GM12878 (cell line): Measurements from ENCODE around the gene PHYH. TPM values are rescaled to one million over a fixed set of nuclear protein-coding genes. Genes with fewer than 3 reads are reported as not detected.
"Not testable (repeated sequence)": the region's sequence is repeated elsewhere in the genome, so short reads cannot be mapped to it uniquely, and the experiment has no call there.

Experiments used
- ATAC-seq: fragments of 200-7000 bp; cut with Tn5 transposase; 3 replicates; pipeline ENCODE4 v1.9.1; 2020; ENCODE audit warnings: mild to moderate bottlenecking, moderate library complexity
- BruUV-seq: library from RNA; stranded (reverse); fragments of 400-500 nt; replicated peaks from 2 replicates; lab custom pipeline; 2021; lab: Mats Ljungman, UMichigan
- CTCF ChIA-PET: fragments of 300-600 bp; sonication (Branson Sonifier 250); formaldehyde crosslinking; extraction: SDS; loops from one replicate; lab custom pipeline; 2021; ENCODE audit warnings: inconsistent platforms; lab: Yijun Ruan, JAX
- POLR2A ChIA-PET: fragments of 350-600 bp; formaldehyde crosslinking; extraction: SDS; loops from one replicate; lab custom pipeline; 2021; ENCODE audit warnings: inconsistent platforms; lab: Charles Lee
- RAD21 ChIA-PET: fragments of 300-600 bp; sonication (Branson Sonifier 250); formaldehyde crosslinking; loops from one replicate; lab custom pipeline; 2023; ENCODE audit warnings: antibody characterized with exemption; ENCODE audit not compliant: unreplicated experiment; lab: Charles Lee
- SMC1A ChIA-PET: fragments of 300-600 bp; sonication (Branson Sonifier 250); formaldehyde crosslinking; loops from one replicate; lab custom pipeline; 2023; ENCODE audit not compliant: unreplicated experiment, uncharacterized antibody; lab: Charles Lee
- DNase-seq: peaks from one replicate; pipeline ENCODE4 v3.0.0-alpha.2; 2011; ENCODE audit warnings: low read depth, low spot score
- FAIRE-seq: peaks from 3 replicates; lab custom pipeline; 2011; peaks lifted over from hg19 to GRCh38; lab: Jason Lieb, UNC
- H2AFZ ChIP-seq: 2 replicates; pipeline ENCODE4 v1.6.0; 2011; ENCODE audit warnings: low read depth, low read length, control low read depth; ENCODE audit not compliant: control insufficient read depth
- H3K27ac ChIP-seq: 2 replicates; pipeline ENCODE4 v1.5.1; 2011; ENCODE audit warnings: control low read depth; ENCODE audit not compliant: control insufficient read depth, insufficient read depth
- H3K27me3 ChIP-seq, 2 experiments: replicated peaks in 1 of 2; 2 replicates each; pipeline versions ENCODE4 v1.6.0 to v1.6.1; 2011; ENCODE audit warnings: low read length in 1 of 2; ENCODE audit not compliant: control insufficient read depth in 2 of 2, insufficient read depth in 2 of 2
- H3K36me3 ChIP-seq, 2 experiments: 2 replicates each; pipeline ENCODE4 v1.5.1; 2011; ENCODE audit warnings: low read length in 1 of 2; ENCODE audit not compliant: control insufficient read depth in 2 of 2, insufficient read depth in 2 of 2
- H3K4me1 ChIP-seq: 2 replicates; pipeline ENCODE4 v1.6.1; 2011; ENCODE audit warnings: mild to moderate bottlenecking, low read length, moderate library complexity, mixed read lengths; ENCODE audit not compliant: control insufficient read depth, insufficient read depth
- H3K4me2 ChIP-seq: 2 replicates; pipeline ENCODE4 v1.6.0; 2011; ENCODE audit warnings: control low read depth; ENCODE audit not compliant: control insufficient read depth, insufficient read depth
- H3K4me3 ChIP-seq: fragments of 200-600 bp; sonication (generic); 2 replicates; pipeline ENCODE4 v1.5.1; 2016
- H3K79me2 ChIP-seq: 2 replicates; pipeline ENCODE4 v1.6.0; 2011; ENCODE audit warnings: low read length; ENCODE audit not compliant: control insufficient read depth, insufficient read depth
- H3K9ac ChIP-seq: 2 replicates; pipeline ENCODE4 v1.8.0; 2011; ENCODE audit warnings: low read length, control low read depth, mixed read lengths; ENCODE audit not compliant: control insufficient read depth, insufficient read depth
- H3K9me3 ChIP-seq: replicated peaks from 3 replicates; pipeline ENCODE4 v1.5.1; 2011; ENCODE audit warnings: mild to moderate bottlenecking, low read length; ENCODE audit not compliant: control insufficient read depth, insufficient read depth
- H4K20me1 ChIP-seq: 2 replicates; pipeline ENCODE4 v1.6.0; 2011; ENCODE audit not compliant: control insufficient read depth, insufficient read depth
- ASH2L ChIP-seq: fragments of 300-600, 200-600 bp; sonication (generic); IDR thresholded peaks from 2 replicates; pipeline ENCODE4 v1.6.1; 2017; ENCODE audit warnings: low read depth, mild to moderate bottlenecking, borderline replicate concordance
- FOXM1 ChIP-seq: IDR thresholded peaks from 2 replicates; pipeline ENCODE4 v1.6.1; 2012; ENCODE audit warnings: low read depth, mild to moderate bottlenecking, inconsistent platforms, low read length, moderate library complexity
- HSF1 ChIP-seq: fragments of 150-350 bp; IDR thresholded peaks from 2 replicates; pipeline ENCODE4 v1.6.1; 2014; ENCODE audit warnings: mild to moderate bottlenecking, low read depth, low read length
- MEF2A ChIP-seq: IDR thresholded peaks from 2 replicates; pipeline ENCODE4 v1.6.1; 2011; ENCODE audit warnings: low read depth, mild to moderate bottlenecking, low read length, moderate library complexity; ENCODE audit not compliant: insufficient read depth
- TCF12 ChIP-seq: IDR thresholded peaks from 2 replicates; pipeline ENCODE4 v1.6.1; 2011; ENCODE audit warnings: low read depth, mild to moderate bottlenecking, low read length
- WGBS: methylation state at CpG from one replicate; pipeline ENCODE4 v1.1.6; 2016; ENCODE audit warnings: low lambda C conversion rate; ENCODE audit not compliant: insufficient replicate concordance, insufficient coverage; ENCODE audit errors: missing lambda C conversion rate; 5-methylcytosine and 5-hydroxymethylcytosine counted together
- in situ Hi-C: fragments of 300-500 bp; cut with MboI; formaldehyde crosslinking; loops from 9 replicates; pipeline ENCODE4 v1.14.3; 2018; ENCODE audit warnings: mixed read lengths
- intact Hi-C: fragments of 100-400 bp; cut with micrococcal nuclease; formaldehyde crosslinking; loops from one replicate; pipeline ENCODE4 v1.14.2; 2022; ENCODE audit not compliant: unreplicated experiment
- polyA plus RNA-seq, 11 experiments: library from polyadenylated mRNA; depleted of rRNA in 4 of 11; unstranded in 6 of 11; stranded (reverse) in 5 of 11; fragments of >200 nt; fragmentation: Nextera tagmentation in 4 of 11; fragmentation: Illumina TruSeq in 1 of 11; extraction: Ambion mirVana in 4 of 11; extraction: Trizol in 1 of 11; gene quantifications; 1 replicate in 1 of 11; 2 replicates in 10 of 11; pipeline versions ENCODE4 v1.2.1 to v1.2.3, GENCODE V29; 2011 to 2016; ENCODE audit warnings: inconsistent platforms in 2 of 11, missing spikeins in 2 of 11, low read depth in 1 of 11
- total RNA-seq, 4 experiments: library from RNA; depleted of rRNA in 3 of 4; stranded (reverse); fragments of >200 nt in 3 of 4; fragmentation: Illumina TruSeq in 1 of 4; extraction: Trizol in 1 of 4; gene quantifications; 2 replicates each; pipeline versions ENCODE4 v1.2.1 to v1.2.3, GENCODE V29; 2013 to 2021

Gene PHYH
- total and polyA plus RNA-seq, 10 of the 15 experiments (the other 5 are each of a cell fraction or from before 2014, with no cell fraction given) = 3.2 to 10.3 (median 5.0) TPM

DNA sequence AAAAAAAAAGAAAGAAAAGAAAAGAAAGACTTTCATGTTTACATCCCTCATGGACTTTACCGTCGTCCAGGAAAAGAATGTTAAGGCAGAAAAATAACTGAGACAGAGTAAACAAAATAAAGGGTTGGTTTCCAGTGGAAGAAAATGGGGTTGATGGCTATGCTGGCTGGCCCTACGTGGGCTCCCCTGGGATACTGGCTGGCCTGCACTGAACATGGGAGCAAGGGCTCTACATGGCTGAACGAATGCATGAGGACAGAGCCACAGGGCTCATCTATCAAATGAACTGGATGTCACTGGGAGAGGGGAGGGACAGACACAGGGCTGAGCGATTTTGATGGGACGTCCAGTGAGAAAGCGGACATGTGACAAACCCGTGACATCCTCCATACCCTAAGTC is 63.2 kb downstream of the PHYH start (continued):
- TF ChIP-seq MEF2A (no peak), FOXM1 (no peak), ASH2L (no peak), TCF12 (no peak), HSF1 (no peak)

DNA sequence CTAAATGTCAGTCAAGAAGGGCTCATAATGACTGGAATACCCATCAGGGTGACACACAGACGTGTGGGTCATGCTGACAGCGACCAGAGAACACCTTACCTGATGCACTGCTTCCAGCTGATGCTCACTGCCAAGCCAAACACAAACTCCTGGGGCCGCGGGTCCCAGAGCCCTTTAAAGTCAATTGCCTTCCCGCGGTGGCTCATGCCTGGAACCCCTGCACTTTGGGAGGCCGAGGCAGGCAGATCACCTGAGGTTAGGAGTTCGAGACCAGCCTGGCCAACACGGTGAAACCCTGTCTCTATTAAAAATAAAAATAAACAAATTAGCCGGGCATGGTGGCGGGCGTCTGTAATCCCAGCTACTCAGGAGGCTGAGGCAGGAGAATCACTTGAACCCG is 65.1 kb downstream of the PHYH start:
- H3K27ac ChIP-seq, H3K36me3 ChIP-seq, POLR2A ChIA-PET, FAIRE-seq, H3K9ac ChIP-seq, H3K27me3 ChIP-seq, intact Hi-C loops, SMC1A ChIA-PET, H3K4me3 ChIP-seq, in situ Hi-C loops, RAD21 ChIA-PET, H2AFZ ChIP-seq, H3K9me3 ChIP-seq, BruUV-seq, H3K4me2 ChIP-seq, DNase-seq, H3K79me2 ChIP-seq, H4K20me1 ChIP-seq, H3K4me1 ChIP-seq, ATAC-seq: not testable (repeated sequence)
- 53% methylated on average over 13 of the region's 13 CpGs for WGBS
- CTCF ChIA-PET = interaction anchor here (1.6 kb wide), 1 partner anchor 67 kb away, joined by 3 read pairs; no protein-coding TSS in a partner anchor
